SK-N-SH treated with all-trans-retinoic acid at 6 μM for 48 hours (cell line): ENCODE results near the gene XKRX.

Experiments
- ATAC-seq: fragments of 200-7000 bp; cut with Tn5 transposase; 3 replicates; pipeline ENCODE4 v1.9.1; 2020; ENCODE audit warnings: mild to moderate bottlenecking, moderate library complexity
- ARNTL ChIP-seq: fragments of 450-650 bp; formaldehyde crosslinking; IDR thresholded peaks from 2 replicates; pipeline ENCODE4 v1.5.0; 2020; ENCODE audit warnings: low read depth, mild to moderate bottlenecking, moderate library complexity, borderline replicate concordance
- BACH2 ChIP-seq: fragments of 250-450 bp; sonication (Bioruptor Pico); IDR thresholded peaks from 2 replicates; pipeline ENCODE4 v1.9.0; 2021; ENCODE audit warnings: mild to moderate bottlenecking, borderline replicate concordance
- CREB5 ChIP-seq: fragments of 250-450 bp; sonication (Bioruptor Pico); IDR thresholded peaks from 2 replicates; pipeline ENCODE4 v1.5.1; 2020; ENCODE audit warnings: low read depth, mild to moderate bottlenecking, moderate library complexity
- CSDC2 ChIP-seq: fragments of 250-450 bp; sonication (Bioruptor Pico); IDR thresholded peaks from 2 replicates; pipeline ENCODE4 v1.5.0; 2020; ENCODE audit warnings: mild to moderate bottlenecking, moderate library complexity
- ESRRG ChIP-seq: fragments of 250-450 bp; sonication (Bioruptor Pico); IDR thresholded peaks from 2 replicates; pipeline ENCODE4 v1.6.1; 2021; ENCODE audit warnings: mild to moderate bottlenecking
- ISL1 ChIP-seq: fragments of 250-450 bp; sonication (Bioruptor Pico); IDR thresholded peaks from 2 replicates; pipeline ENCODE4 v2.1.2; 2022; ENCODE audit warnings: mild to moderate bottlenecking, moderate library complexity
- OSR1 ChIP-seq: fragments of 250-450 bp; sonication (Bioruptor Pico); IDR thresholded peaks from 2 replicates; pipeline ENCODE4 v1.8.0; 2022; ENCODE audit warnings: moderate library complexity, mild to moderate bottlenecking, inconsistent platforms
- PATZ1 ChIP-seq: fragments of 250-450 bp; sonication (Bioruptor Pico); IDR thresholded peaks from 2 replicates; pipeline ENCODE4 v1.8.0; 2020; ENCODE audit warnings: mild to moderate bottlenecking, moderate library complexity, borderline replicate concordance
- POU6F1 ChIP-seq: fragments of 250-450 bp; sonication (Bioruptor Pico); IDR thresholded peaks from 2 replicates; pipeline ENCODE4 v1.8.0; 2021; ENCODE audit warnings: low read depth, mild to moderate bottlenecking, moderate library complexity, borderline replicate concordance
- PPARA ChIP-seq: fragments of 250-450 bp; sonication (Bioruptor Pico); IDR thresholded peaks from 2 replicates; pipeline ENCODE4 v1.5.0; 2020; ENCODE audit warnings: mild to moderate bottlenecking, borderline replicate concordance
- RARB ChIP-seq: fragments of 250-450 bp; sonication (Bioruptor Pico); IDR thresholded peaks from 2 replicates; pipeline ENCODE4 v1.8.0; 2021; ENCODE audit warnings: mild to moderate bottlenecking, moderate library complexity
- SNAI2 ChIP-seq: fragments of 250-450 bp; sonication (Bioruptor Pico); IDR thresholded peaks from 2 replicates; pipeline ENCODE4 v1.5.0; 2020; ENCODE audit warnings: mild to moderate bottlenecking, moderate library complexity
- TCF4 ChIP-seq: fragments of 250-450 bp; sonication (Bioruptor Pico); IDR thresholded peaks from 2 replicates; pipeline ENCODE4 v1.8.0; 2021; ENCODE audit warnings: mild to moderate bottlenecking, moderate library complexity, borderline replicate concordance
- TOX ChIP-seq: fragments of 250-450 bp; sonication (Bioruptor Pico); IDR thresholded peaks from 2 replicates; pipeline ENCODE4 v1.8.0; 2021; ENCODE audit warnings: mild to moderate bottlenecking, moderate library complexity, borderline replicate concordance
- TSHZ2 ChIP-seq: fragments of 250-450 bp; sonication (Bioruptor Pico); IDR thresholded peaks from 2 replicates; pipeline ENCODE4 v1.5.0; 2020; ENCODE audit warnings: mild to moderate bottlenecking, moderate library complexity
- ZC3H10 ChIP-seq: fragments of 250-450 bp; sonication (Bioruptor Pico); IDR thresholded peaks from 2 replicates; pipeline ENCODE4 v1.5.1; 2021; ENCODE audit warnings: mild to moderate bottlenecking, moderate library complexity
- ZFP30 ChIP-seq: fragments of 450-650 bp; formaldehyde crosslinking; IDR thresholded peaks from 2 replicates; pipeline ENCODE4 v1.5.0; 2022; ENCODE audit warnings: mild to moderate bottlenecking, moderate library complexity
- ZNF70 ChIP-seq: fragments of 450-650 bp; formaldehyde crosslinking; IDR thresholded peaks from 2 replicates; pipeline ENCODE4 v1.5.0; 2020; ENCODE audit warnings: mild to moderate bottlenecking, moderate library complexity
- ZNF8 ChIP-seq: fragments of 450-650 bp; formaldehyde crosslinking; IDR thresholded peaks from 2 replicates; pipeline ENCODE4 v1.5.0; 2020; ENCODE audit warnings: mild to moderate bottlenecking, moderate library complexity

Gene XKRX

GRCh38 chrX:100905620-100906019, 23.1 kb downstream of the XKRX start (continued):
- no peak for TF ChIP-seq CREB5 (CRISPR knock-in tag)
- no peak for TF ChIP-seq OSR1
- no peak for TF ChIP-seq ZC3H10 (CRISPR knock-in tag)
- no peak for TF ChIP-seq ESRRG (CRISPR knock-in tag)
- TF ChIP-seq ZFP30, result no peak
- TF ChIP-seq ZNF70, result no peak
- TF ChIP-seq ARNTL, result no peak
- TF ChIP-seq RARB, result no peak
- no peak for TF ChIP-seq SNAI2 (CRISPR knock-in tag)
- TF ChIP-seq TCF4 (CRISPR knock-in tag), result no peak
- TF ChIP-seq PPARA (CRISPR knock-in tag), result no peak
- no peak for TF ChIP-seq BACH2 (CRISPR knock-in tag)
- TF ChIP-seq ISL1 (CRISPR knock-in tag), result no peak

- TF ChIP-seq ISL1 (CRISPR knock-in tag) (no peak), POU6F1 (CRISPR knock-in tag) (no peak), ARNTL (no peak), CREB5 (CRISPR knock-in tag) (no peak), ZNF70 (no peak), TSHZ2 (no peak), ZFP30 (no peak), BACH2 (CRISPR knock-in tag) (no peak), ZNF8 (CRISPR knock-in tag) (no peak), RARB (no peak), SNAI2 (CRISPR knock-in tag) (no peak), CSDC2 (CRISPR knock-in tag) (no peak)
- no peak for ATAC-seq
These were observed 24.3 kb downstream of the XKRX start for GRCh38 chrX:100904433-100904832.

GRCh38 chrX:100895365-100896075, 33.2 kb downstream of the XKRX start:
- no peak for TF ChIP-seq ZFP30
- TF ChIP-seq ZNF70, result no peak
- TF ChIP-seq CSDC2 (CRISPR knock-in tag), result no peak
- no peak for TF ChIP-seq OSR1
- TF ChIP-seq ISL1 (CRISPR knock-in tag), result no peak
- TF ChIP-seq PPARA (CRISPR knock-in tag), result no peak
- no peak for TF ChIP-seq POU6F1 (CRISPR knock-in tag)
- no peak for TF ChIP-seq ESRRG (CRISPR knock-in tag)
- no peak for TF ChIP-seq PATZ1 (CRISPR knock-in tag)
- TF ChIP-seq ZC3H10 (CRISPR knock-in tag), result no peak
- no peak for TF ChIP-seq TOX (CRISPR knock-in tag)
- no peak for TF ChIP-seq CREB5 (CRISPR knock-in tag)
- peak; percentile 65 for ATAC-seq
